DMS53 (cell line): ENCODE results near the gene CXCR5.

ENCODE experiments used
- DNase-seq: peaks from one replicate; lab custom pipeline; 2025; lab: John Stamatoyannopoulos, UW

The CXCR5 gene

GRCh38 chr11:118876286-118876685, 7.4 kb upstream of the CXCR5 start:
- DNase-seq: no peak

DNA sequence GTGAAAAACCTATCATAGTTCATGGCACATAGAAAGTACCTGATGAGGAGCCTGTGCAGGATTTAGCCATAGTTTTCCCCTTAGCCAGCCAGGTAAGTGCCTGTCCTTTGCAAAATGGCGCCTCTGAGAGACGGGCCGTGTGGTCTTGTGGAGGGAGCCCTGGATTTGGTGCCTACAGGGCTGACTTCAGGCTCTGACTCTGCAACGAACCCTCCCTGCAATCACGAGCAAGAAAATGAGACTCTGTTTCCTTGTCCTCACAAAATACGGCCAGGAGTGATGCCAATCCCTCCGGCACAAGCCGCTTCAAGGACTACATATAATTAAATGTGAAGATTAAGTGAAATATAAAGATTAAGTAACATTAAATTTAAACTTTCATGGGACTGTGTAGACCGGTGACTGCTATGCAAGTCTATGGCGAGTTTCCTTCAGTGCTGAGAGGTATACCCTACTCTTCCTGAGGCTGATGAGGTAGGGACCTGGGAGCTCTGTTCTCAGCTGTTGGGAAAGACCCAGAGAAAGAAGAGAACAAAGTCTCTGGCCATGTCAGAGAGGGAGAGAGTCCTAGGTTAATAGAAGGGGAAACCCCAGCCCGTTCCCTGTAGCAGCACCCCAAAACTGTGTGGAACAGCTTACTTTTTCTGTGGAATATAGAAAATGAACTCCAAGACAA, 6.1 kb upstream of the CXCR5 start:
- DNase-seq: no peak

DNA sequence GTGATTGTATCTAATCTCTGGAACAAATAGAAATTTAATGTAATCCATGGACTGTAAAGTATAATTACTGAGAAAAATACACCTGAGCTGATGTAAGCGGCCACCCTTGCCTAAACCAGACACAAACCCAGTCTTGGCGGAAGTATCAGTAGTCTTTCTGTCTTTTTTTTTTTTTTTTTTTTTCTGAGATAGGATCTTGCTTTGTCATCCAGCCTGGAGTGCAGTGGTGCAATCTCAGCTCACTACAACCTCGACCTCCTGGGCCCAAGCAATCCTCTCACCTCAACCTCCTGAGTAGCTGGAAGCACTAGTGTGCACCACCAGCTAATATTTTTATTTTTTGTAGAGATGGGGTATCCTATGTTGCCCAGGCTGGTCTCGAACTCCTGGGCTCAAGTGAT, 5.5 kb upstream of the CXCR5 start:
- no peak for DNase-seq

GRCh38 chr11:118881228-118881627, 2.5 kb upstream of the CXCR5 start:
- no peak for DNase-seq

DNA sequence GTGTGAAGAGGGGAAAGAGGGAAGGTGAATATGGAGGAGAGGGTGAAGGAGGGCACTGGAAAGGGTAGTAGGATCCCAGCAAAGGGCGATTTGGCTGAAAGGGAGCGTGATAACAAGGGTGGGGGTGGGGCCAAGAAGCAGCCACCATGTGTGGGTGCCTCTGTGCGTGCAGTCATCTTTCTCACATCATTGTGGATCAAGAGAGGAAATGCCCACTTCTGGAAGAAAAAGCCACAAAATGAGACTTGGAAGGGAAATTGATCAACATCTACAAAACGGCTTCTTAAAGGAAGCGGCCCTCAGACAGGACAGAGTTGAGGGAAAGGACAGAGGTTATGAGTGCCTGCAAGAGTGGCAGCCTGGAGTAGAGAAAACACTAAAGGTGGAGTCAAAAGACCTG, 1.2 kb upstream of the CXCR5 start:
- DNase-seq: no peak

DNA sequence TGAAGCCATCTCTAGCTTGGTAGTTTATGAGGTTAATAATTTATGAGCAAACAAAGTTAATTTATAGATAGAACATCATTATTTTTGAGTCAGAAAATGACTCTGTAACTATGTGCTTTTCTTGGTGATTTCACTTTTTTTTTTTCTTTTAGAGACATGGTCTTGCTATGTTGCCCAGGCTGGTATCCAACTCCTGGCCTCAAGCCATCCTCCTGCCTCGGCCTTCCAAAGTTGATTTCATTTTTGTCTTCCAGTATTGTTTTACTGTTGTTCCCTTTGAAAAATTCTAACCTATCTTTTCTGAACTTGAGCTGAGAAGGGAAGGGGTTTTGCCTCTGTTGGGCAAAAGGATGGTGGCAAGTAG, 706 bp upstream of the CXCR5 start:
- no peak for DNase-seq

- DNase-seq: no peak
These were observed 1.2 kb downstream of the CXCR5 start for GRCh38 chr11:118884875-118885274.

DNA sequence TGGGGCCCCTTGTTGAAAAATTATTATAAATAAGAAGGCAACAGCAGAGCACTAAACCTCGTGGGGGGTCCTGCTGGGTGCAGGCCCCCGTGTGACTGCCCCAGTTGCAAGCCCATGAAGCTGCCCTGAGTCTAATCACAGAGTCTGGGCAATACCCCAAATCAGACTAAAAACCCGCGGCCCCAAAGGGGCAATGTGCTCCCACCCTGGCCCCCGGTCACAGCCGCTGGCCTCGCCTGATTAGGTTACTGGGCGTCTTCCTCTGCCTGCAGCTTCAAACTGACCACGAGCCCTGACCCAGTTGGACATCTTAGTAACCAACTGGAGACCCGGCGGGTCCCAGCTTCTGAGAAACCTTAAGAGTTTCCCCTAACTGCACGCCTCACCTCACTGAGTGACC, 1.6 kb downstream of the CXCR5 start:
- no peak for DNase-seq

- no peak for DNase-seq
These were observed 2.3 kb downstream of the CXCR5 start for GRCh38 chr11:118885831-118886565.

DNA sequence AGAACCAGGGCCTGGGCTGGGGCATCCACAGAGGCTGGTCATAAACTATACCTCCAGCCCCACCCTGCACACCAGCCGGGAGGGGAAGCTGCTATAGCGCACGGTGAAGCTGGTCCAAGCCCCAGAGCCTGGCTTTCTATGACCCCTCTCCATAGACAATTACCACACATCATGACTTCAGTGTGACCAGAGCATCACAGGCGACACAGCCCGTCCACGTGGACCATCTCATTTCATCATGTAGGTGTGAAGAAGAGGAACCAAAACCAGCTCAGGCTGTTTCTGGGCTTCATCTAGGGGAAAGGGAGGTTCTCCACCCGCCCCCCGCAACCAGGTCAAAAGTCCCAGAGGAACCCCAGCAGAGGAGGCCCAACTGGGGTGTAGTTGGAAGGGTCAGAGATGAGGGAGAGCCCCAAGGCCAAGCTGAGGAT, 3.0 kb downstream of the CXCR5 start:
- no peak for DNase-seq

DNA sequence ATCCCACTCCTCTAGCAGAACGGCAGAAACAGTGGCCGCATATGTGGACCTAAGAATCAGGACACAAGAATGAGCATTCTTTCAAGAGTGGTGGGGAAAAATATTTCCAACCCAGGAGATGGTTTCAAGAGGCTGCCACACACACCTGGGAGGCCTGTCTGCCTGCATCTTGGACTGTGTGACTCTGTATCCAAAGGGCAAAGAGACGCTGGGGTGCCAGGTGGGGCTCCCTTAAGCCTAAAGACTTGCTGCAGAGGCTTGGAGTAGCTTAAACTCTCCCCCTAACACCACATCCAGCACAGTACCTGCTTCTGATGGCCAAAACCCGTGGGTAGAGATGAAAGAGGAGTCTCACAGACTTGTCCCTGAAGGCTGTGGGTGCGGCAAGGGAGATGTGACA, 3.5 kb downstream of the CXCR5 start:
- DNase-seq: no peak

- DNase-seq: no peak
These were observed 4.7 kb downstream of the CXCR5 start for GRCh38 chr11:118888398-118888797.

- no peak for DNase-seq
These were observed 6.1 kb downstream of the CXCR5 start for GRCh38 chr11:118889797-118890196.

GRCh38 chr11:118892514-118892913, 8.8 kb downstream of the CXCR5 start:
- peak; percentile 92 for DNase-seq

DNA sequence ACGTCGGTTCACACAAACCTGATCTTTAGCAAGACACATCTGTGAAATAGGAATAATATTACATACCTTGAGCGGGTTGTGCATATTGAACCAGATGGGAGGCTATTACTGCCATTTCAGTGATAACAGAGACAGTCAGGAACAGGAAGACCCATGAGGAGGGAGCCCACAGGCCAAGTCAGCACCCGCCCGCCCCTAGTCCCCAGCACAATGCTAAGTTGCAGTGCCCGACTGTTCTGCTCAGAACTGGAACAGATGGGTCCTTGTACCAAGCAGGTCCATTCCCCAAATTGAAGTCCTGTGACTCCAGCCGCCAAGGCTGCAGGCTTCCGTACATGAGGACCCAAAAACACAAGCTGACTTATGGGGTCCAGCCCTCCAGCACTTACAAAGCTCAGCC, 9.3 kb downstream of the CXCR5 start:
- no peak for DNase-seq

DNA sequence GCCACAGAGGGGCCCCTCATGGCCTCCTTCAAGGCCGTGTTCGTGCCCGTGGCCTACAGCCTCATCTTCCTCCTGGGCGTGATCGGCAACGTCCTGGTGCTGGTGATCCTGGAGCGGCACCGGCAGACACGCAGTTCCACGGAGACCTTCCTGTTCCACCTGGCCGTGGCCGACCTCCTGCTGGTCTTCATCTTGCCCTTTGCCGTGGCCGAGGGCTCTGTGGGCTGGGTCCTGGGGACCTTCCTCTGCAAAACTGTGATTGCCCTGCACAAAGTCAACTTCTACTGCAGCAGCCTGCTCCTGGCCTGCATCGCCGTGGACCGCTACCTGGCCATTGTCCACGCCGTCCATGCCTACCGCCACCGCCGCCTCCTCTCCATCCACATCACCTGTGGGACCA, 10.0 kb downstream of the CXCR5 start:
- DNase-seq: no peak

DNA sequence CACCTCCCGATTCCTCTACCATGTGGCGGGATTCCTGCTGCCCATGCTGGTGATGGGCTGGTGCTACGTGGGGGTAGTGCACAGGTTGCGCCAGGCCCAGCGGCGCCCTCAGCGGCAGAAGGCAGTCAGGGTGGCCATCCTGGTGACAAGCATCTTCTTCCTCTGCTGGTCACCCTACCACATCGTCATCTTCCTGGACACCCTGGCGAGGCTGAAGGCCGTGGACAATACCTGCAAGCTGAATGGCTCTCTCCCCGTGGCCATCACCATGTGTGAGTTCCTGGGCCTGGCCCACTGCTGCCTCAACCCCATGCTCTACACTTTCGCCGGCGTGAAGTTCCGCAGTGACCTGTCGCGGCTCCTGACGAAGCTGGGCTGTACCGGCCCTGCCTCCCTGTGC, 10.5 kb downstream of the CXCR5 start:
- no peak for DNase-seq

DNA sequence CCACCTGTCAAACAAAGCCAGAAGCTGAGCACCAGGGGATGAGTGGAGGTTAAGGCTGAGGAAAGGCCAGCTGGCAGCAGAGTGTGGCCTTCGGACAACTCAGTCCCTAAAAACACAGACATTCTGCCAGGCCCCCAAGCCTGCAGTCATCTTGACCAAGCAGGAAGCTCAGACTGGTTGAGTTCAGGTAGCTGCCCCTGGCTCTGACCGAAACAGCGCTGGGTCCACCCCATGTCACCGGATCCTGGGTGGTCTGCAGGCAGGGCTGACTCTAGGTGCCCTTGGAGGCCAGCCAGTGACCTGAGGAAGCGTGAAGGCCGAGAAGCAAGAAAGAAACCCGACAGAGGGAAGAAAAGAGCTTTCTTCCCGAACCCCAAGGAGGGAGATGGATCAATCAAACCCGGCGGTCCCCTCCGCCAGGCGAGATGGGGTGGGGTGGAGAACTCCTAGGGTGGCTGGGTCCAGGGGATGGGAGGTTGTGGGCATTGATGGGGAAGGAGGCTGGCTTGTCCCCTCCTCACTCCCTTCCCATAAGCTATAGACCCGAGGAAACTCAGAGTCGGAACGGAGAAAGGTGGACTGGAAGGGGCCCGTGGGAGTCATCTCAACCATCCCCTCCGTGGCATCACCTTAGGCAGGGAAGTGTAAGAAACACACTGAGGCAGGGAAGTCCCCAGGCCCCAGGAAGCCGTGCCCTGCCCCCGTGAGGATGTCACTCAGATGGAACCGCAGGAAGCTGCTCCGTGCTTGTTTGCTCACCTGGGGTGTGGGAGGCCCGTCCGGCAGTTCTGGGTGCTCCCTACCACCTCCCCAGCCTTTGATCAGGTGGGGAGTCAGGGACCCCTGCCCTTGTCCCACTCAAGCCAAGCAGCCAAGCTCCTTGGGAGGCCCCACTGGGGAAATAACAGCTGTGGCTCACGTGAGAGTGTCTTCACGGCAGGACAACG, 11.7 kb downstream of the CXCR5 start:
- DNase-seq: peak; percentile 84

- DNase-seq: no peak
These were observed 12.8 kb downstream of the CXCR5 start for GRCh38 chr11:118896472-118896913.

GRCh38 chr11:118896921-118897591, 13.4 kb downstream of the CXCR5 start:
- no peak for DNase-seq

DNA sequence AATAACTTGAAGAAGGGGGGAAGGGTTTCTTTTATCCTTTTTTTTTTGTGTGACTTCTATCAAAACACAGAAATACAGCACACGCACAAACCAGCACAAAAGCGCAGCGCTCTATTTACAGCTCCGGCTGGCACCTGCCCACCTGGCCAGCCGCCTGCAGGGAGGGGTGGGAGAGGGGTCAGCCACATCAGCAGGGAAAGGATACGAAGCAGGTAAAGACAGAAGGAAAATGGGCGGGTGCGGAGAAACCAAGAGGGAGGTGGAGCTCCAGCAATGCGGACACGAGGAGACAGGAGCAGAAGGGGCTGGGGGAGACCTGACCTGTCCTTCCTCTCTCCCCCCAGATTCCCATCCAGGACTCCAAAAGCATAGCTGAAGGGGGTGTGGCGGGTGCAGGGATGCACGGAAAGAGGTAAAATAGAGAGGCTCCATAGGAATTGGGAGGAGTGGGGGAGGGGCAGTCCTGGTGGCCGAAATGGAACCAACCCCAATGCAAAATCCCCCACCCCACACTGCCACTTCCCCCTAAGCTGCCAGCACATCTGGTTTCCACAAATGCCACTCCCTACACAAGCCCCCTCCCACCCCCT, 14.1 kb downstream of the CXCR5 start:
- DNase-seq: no peak
